Embryonic facial prominence (tissue), 1 donor: ENCODE results near the gene ITGA2.
A peak's percentile ranks its signal among the peaks of the same experiment; 100 is the strongest.

Experiments
- DNase-seq: peaks from one replicate; pipeline ENCODE4 v3.0.0-alpha.2; 2016; ENCODE audit errors: extremely low spot score

ITGA2 gene

DNA sequence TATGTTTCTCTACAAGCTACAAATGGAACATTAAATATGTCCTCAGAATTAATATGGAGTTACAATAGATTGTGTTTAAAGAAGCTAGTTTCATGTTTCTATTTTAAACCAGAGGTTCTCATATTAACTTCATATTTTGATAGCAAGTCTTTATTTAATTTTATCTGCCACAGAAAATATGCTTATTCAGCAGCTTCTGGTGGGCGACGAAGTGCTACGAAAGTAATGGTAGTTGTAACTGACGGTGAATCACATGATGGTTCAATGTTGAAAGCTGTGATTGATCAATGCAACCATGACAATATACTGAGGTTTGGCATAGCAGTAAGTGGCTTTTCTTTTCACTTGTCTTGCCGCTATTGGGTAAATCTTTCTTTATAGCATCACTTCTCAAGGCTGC is 66.2 kb downstream of the ITGA2 start:
- DNase-seq, result no peak

DNA sequence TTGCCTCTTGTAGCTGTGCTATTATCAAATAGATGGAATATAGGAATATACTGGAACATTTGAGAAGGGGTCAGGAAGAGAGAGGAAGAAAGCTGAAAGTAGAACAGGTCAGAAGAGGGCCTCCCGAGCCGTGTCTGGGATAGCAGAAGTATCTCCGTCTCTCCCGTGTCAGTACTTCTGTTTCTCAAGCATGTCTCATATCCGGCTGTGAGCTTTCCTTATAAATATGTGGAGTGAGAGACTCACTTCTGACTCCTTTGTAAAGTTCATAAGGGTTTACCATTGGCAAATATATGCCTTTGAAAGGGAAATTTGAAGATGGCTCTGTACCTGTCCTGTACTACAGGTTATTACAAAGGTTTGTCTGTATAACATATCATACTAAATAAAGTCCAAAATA is 70.1 kb downstream of the ITGA2 start:
- DNase-seq, result no peak

DNA sequence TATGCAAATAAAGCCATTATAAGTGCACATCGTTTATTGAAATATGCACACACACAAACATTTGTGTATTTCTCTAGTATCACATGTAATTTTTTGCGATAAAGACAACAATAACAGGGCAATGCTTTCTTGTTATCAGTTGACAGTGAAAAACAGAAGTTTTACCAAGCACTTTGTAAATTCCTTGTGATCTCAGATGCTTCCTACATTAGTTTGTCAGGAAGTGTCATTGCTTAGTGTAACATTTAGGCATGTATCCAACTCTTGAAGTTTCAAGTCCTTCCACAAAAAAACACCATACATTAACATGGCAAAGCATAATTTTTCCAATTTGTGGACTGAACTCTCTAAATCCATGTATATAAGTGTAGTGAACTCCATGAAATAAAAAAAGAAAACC is 74.0 kb downstream of the ITGA2 start:
- DNase-seq, result no peak

DNA sequence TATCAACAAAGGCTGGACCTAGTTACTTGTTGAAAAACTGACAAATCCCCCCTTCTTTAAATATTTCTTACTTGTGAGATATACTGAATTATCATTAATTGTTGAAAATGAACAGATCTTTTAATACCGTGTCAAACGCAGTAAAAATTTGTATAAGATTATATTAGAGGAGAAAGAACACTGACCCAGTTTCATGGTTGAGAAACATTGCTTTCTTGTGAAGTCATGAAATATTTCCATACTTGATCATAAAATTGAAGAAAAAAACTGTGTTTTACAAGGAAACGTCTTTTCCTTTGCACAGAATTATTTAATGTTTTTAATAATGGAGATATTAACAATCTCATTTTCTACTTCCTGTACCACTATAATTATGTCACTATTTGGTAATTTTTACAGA is 74.6 kb downstream of the ITGA2 start:
- DNase-seq, result no peak

DNA sequence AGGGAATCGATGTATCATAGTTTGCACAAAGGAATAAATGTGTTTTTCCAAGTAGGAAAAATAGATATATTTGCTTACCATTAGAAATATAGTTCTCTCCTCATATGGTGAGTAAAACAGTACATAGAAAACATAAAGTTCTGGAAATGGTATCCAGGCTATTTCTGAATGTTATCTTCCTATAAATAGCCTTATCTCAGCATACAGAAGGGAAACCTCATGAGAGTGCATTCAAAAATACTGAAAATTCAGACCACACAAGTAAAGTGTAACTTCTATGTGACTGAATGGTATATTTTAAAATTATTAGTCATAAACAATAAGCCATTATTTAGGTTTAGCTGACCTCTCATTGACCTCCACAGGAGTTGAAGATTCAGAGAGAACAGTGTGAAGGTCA is 76.9 kb downstream of the ITGA2 start:
- no peak for DNase-seq

DNA sequence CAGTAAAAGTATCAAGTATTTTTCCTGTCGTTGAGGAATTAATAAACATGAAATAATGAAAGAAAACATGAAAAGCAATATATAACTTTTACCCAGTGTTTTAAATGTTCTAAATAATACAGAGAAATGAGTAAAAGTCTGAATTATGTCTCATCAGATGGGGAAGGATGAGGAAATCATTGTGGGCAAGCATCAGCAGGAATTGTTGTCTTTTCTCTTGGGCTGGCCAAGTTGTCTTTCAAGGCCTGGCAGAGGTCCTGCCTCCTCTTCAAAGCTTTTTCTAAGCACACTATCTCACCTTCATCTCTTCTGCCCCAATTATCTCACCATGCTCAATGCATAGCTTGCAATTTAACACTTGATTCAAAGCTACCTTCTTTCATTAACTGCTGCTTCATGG is 78.5 kb downstream of the ITGA2 start:
- DNase-seq, result no peak

DNA sequence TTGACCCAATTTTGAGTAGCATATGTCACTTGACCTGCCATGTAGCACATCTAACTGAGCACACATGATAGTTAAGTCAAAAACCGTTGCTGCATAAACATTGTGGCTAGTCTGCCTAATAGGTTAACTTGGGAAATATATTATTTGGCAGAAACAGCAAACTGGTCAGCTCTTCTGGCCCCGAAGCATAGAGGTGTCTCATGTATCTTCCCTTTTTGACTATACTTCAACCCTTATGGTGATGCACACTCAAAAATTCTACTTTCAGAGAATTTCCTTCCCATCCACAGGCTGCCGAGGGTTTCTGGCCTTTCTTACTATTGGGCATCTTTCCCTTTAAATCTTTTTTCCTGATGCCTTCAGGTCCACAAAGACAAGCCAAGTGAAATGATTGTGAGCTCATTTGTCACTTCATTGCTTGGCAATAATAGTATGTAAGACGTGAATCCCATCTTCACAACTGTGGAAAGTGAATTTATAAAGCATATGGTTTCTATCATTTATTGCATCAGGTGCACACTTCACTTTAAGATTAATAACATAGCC is 79.2 kb downstream of the ITGA2 start:
- DNase-seq, result no peak

DNA sequence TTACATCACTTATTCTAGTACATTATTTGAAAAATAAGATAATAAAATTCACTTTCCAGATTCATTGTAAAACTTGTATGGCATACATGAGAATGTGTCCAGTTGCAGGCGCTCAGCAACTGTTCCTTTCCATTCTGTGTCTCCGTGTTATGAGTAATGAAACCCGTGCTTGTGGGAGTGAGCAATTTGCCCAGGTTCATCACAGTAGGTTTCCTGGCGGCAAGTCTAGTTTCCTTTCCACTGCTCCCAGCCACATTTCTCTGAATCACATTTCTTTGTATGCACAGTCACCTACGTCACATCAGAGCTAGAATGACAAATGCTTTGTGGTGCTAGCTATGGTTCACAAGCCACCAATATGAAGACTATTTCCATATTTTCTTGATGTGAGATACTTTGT is 80.5 kb downstream of the ITGA2 start:
- DNase-seq, result no peak

DNA sequence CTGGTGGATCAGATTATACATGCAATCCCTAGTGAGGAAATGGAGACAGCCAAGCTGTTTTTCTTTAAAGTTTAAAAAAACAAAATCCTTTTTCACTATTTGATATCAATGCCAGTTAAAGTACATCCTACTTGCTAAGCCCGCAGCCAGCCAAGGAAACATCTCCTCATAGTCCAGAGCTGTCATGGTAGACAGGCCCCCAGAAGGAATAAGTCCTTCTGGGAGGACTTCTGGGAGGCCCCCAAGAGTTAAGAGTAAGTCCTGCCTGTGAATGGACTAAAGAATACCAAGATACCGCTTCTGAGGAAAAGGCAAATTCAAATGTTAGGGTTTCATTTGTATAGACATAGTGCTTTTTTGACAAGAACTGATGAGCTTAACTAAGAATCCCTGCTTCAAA is 82.1 kb downstream of the ITGA2 start:
- no peak for DNase-seq

DNA sequence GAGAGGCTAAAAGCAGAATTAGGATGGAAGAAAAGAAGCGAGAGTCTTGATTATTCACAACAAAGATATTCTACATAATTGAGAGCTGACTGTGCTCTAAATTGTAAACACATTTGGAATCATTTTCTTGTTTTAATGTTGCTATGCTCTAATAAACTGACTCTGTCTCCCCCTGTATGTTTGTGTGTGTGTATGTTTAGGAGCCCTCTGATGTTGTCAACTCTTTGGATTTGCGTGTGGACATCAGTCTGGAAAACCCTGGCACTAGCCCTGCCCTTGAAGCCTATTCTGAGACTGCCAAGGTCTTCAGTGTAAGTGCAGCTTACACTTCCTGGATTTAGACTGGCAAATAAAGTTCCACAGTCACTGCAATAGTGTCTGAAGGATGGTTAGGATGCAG is 82.6 kb downstream of the ITGA2 start:
- no peak for DNase-seq

DNA sequence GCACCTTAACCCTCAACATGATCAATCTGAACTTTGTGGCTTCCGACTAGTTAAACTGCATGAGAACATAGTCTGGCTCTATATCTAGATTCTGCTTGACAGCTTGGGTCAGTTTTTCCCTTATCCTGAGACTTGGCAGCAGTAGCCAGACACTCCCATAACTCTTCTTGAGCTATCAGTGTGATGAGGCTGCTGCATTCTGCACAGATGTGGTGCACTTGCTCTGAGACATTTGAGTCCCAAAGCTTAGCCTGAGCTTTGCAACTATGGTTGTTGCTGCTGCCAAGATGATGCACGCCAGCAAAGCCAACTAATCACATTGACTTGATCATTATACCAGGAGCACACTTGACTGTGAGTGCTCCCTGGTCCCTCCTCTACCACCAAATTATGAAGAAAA is 84.2 kb downstream of the ITGA2 start:
- no peak for DNase-seq

DNA sequence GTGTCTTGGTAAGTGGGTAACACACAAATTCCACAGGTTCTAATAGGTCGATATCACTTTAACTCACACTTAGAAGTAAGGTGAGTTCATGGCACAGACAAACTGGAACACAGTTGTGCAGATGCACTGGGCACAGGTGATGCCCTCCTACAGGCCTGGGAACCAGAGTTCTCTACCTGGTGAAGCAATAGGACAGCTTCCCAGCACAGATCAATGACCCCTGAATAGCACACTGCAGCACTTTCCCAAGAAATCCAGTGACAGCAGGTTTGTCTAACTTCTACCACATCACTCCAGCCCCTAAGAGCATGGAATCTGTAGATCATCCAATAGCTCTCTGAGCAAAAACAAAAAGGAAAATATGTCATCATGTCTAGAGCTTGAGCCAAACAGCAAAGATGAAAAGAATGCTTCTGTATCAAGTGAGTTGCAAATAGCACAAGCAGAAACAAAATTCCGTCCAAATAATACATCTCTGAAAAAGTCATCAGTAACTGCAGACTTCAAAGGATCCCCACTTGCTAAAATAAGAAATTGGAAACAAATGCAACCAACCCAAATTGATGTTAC is 86.9 kb downstream of the ITGA2 start:
- DNase-seq, result no peak

DNA sequence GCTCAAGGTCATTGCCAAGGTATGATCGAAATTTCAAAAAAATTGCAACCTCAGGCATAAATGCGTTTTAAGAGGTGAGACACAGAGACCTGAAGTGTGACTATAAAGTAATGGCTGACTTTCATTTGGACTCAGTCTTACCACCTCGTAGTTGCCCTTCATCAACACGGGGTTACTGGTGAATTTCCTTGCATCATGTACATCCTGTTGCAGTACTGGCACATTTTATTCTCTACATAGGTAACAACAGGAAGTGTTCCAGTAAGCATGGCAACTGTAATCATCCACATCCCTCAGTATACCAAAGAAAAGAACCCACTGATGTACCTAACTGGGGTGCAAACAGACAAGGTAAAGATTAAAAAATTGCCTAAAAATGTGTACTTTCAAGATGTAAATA is 91.1 kb downstream of the ITGA2 start:
- DNase-seq, result no peak

DNA sequence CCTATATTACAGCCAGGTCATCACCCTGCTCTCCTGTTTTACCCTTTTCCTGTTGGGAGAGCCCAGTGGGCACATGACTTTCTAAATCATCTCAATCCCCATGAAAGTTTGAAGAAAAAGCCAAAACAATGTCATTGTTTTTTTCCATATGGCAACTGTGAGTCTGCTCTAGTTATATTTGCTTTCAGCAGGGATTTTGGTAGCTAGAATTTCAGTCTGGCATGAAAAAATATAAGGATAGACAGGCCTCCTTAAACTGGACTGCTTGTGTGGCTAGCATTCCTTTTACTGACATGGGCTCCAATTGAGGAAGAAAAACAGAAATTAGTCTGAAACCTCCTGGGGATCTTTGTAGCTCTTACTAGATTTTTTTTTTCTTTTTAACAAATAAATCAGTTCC is 94.8 kb downstream of the ITGA2 start:
- DNase-seq, result no peak

DNA sequence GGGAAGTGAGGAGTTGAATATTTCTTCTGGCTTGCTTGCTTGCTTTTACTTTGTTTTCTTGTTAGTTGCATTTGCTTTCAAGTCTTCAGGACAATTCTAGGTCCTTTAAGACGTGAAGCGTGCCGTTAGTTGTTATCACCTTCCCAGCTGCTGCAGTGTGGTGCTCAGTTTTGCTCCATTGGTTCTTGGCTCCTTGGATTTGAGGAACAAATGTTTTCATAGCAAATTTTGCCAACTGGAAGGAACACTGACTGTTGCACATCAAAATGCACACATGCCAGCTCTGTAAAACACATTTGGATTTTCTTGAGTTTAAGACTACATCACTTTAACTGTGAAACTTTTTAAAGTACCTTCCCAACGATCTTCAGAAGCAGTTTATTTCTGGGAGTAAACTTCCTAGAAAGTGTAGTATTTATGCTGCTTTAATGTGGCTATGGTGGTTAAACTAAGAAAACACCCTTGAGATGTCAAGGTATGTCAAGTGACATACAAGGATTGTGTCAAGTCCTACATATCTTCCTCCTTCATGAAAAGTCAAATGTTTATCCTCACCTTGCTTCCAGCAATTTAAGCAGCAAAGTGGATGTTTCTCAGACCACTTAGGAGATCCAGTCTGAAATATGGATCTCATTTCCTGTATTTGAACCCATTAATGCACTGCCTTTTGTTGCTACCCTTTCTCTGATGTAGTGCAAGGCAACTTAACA is 95.5 kb downstream of the ITGA2 start:
- no peak for DNase-seq

DNA sequence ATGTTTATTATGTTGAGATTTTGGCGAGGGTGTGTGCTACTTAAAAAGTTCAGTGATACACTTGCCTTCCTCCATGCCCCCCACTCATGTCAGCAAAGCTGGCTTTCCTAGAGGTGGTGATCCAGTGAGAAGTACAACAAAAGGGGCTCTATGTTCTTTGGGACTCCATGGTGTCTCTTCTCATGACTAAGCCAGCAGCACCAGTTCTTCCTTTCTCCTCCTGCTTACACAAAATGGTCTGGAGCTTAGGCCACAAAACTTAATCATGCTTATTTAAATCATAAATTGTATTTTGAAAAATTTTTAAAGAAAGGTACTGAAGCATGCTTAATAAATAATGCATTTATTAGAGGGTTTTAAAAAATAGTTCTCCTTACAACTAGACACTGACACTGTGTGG is 98.0 kb downstream of the ITGA2 start:
- DNase-seq, result no peak

DNA sequence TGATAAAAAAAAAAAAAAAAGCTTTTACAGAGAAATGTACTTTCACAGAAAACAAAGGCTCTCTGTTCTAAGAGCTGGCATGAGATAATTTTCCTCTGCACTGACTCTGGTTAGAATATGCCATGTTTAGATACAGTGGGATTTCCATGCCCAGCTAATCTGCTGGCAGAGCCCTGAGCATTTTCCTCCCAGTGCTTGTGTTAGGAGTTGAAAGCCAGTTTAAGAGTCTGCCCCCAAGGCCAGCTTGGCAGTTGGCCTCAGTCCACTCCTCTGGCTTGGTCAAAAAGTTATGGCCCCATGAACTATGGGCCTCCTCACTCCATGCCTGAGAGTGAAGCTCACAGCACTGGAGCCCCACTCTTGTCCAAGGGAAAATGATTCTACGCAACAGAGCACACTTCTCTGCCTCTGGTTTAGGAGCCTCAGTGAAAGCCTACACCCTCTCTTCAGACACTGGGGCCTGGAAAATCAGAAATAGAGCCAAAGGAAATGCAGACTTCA is 98.5 kb downstream of the ITGA2 start:
- DNase-seq, result no peak

DNA sequence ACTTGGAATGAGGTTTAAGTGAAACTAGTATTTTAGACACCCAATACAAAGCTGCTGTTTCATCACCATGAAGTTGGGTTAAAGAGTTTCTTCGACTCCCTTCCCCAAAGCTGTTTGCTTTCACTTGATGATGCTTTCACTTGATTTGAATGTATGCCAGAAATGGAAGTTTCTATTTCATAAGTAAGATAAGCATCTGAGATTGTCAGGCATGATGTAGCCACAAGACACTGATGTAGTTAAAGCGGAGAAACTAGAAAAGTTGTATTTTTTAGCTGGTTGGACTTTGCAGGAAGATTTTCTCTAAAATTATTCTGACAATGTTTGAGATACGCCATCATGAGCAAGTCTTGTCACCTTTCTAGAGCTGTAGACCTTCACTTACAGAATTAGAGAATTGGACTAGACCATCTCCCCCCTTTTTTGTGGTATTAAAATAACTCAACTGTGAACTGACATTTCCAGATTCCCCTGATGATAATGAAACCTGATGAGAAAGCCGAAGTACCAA is 100.4 kb downstream of the ITGA2 start:
- no peak for DNase-seq

DNA sequence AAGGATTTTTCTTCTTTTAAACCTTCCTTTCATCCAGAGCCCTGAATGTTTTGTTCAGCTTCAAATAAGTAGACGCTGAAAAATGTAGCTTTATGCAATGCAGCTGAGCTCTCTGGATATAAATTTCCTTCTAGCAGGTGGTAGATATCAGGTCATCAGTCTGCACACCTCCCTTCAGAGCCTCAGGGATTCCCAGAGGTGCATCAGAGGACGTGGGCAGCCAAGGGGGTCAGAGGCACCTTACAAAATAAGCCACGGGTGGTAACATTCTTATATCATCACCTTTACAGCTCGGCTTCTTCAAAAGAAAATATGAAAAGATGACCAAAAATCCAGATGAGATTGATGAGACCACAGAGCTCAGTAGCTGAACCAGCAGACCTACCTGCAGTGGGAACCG is 101.1 kb downstream of the ITGA2 start:
- DNase-seq, result no peak

DNA sequence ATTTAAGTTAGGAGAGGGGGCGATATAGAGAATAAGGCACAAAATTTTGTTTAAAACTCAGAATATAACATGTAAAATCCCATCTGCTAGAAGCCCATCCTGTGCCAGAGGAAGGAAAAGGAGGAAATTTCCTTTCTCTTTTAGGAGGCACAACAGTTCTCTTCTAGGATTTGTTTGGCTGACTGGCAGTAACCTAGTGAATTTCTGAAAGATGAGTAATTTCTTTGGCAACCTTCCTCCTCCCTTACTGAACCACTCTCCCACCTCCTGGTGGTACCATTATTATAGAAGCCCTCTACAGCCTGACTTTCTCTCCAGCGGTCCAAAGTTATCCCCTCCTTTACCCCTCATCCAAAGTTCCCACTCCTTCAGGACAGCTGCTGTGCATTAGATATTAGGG is 102.1 kb downstream of the ITGA2 start:
- DNase-seq, result no peak

DNA sequence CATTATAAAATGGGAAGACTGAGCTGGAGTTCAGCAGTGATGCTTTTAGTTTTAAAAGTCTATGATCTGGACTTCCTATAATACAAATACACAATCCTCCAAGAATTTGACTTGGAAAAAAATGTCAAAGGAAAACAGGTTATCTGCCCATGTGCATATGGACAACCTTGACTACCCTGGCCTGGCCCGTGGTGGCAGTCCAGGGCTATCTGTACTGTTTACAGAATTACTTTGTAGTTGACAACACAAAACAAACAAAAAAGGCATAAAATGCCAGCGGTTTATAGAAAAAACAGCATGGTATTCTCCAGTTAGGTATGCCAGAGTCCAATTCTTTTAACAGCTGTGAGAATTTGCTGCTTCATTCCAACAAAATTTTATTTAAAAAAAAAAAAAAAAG is 103.1 kb downstream of the ITGA2 start:
- DNase-seq, result no peak

DNA sequence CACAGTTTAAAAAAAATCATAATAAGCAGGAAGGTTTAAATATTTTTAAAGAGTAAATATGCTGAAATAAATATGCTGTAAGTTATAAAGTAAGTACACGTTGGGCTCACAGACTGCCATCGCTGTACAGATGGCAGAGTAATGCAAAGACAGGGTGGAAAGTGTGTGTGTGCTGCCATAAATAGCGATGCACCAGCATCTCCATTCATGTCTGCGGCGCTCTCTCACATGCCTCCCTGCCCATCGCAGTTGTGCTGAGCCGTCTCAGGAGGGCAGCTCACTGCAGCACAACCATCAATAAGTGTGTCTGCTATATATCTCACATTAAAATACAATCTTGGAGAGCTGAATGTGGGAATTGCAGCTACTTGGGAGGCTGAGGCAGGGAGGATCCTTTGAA is 106.1 kb downstream of the ITGA2 start:
- no peak for DNase-seq

DNA sequence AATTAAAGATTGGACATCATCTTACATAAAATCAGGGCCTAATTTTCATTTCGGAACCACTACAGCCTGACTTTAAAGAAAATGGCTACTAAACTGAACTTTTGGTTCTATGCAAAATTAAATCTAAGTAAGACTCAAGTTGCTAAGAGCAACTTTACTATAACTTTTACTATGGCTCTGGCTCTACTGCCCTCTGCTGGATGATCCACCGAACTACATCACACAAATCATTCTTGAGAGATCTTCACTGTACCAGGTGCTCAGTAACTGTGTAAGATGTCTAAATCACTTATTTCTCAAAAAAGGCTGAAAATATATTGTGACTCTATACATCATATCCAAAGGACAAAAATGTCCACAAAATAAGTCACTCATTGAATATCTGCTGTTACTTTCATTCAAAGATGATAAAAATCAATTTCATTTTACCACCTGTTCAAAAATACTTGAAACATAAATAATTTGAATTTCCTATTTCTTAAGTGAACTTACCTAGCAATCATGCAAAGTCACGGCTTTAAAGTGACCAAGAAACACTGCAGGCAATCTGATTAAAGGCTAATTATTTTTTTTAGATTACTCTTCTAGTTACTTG is 106.9 kb downstream of the ITGA2 start:
- peak; percentile 67 for DNase-seq
